GM21737 (cell line): Measurements from ENCODE around the gene TNXB.
"Not testable (repeated sequence)": the region's sequence is repeated elsewhere in the genome, so short reads cannot be mapped to it uniquely, and the experiment has no call there.

Experiments
- ATAC-seq: cut with Tn5 transposase; IDR thresholded peaks from one replicate; pipeline ENCODE4 v1.9.1; 2021; ENCODE audit warnings: mild to moderate bottlenecking, moderate library complexity; ENCODE audit not compliant: unreplicated experiment

TNXB gene

GRCh38 chr6:32113386-32114352, 4.5 kb upstream of the TNXB start:
- ATAC-seq: no peak

- ATAC-seq: no peak
Measured at GRCh38 chr6:32112431-32112980, 3.4 kb upstream of the TNXB start.

GRCh38 chr6:32111424-32112066, 2.4 kb upstream of the TNXB start:
- ATAC-seq: no peak

GRCh38 chr6:32110632-32111031, 1.5 kb upstream of the TNXB start:
- ATAC-seq: no peak

- ATAC-seq: no peak
Measured at GRCh38 chr6:32109765-32110160, 625 bp upstream of the TNXB start.

GRCh38 chr6:32108727-32109113, 418 bp downstream of the TNXB start:
- no peak for ATAC-seq

- no peak for ATAC-seq
Measured at GRCh38 chr6:32108094-32108627, 977 bp downstream of the TNXB start.

GRCh38 chr6:32107406-32107805, 1.7 kb downstream of the TNXB start:
- ATAC-seq: no peak

- no peak for ATAC-seq
Measured at GRCh38 chr6:32105433-32105832, 3.7 kb downstream of the TNXB start.

GRCh38 chr6:32102255-32102654, 6.9 kb downstream of the TNXB start:
- no peak for ATAC-seq

- not testable (repeated sequence) for ATAC-seq
Measured at GRCh38 chr6:32100251-32100650, 8.9 kb downstream of the TNXB start.

GRCh38 chr6:32097364-32097763, 11.8 kb downstream of the TNXB start:
- ATAC-seq: no peak

GRCh38 chr6:32096394-32097258, 12.5 kb downstream of the TNXB start:
- no peak for ATAC-seq

- ATAC-seq: no peak
Measured at GRCh38 chr6:32096087-32096393, 13.1 kb downstream of the TNXB start.

- ATAC-seq: no peak
Measured at GRCh38 chr6:32095338-32096086, 13.6 kb downstream of the TNXB start.

GRCh38 chr6:32092760-32093497, 16.2 kb downstream of the TNXB start:
- no peak for ATAC-seq

GRCh38 chr6:32089082-32089828, 19.9 kb downstream of the TNXB start:
- ATAC-seq: no peak

- no peak for ATAC-seq
Measured at GRCh38 chr6:32088487-32089049, 20.6 kb downstream of the TNXB start.
